GM15510 (cell line): Measurements from ENCODE around the gene ACSL6.

Experiments used
- POLR2A ChIP-seq: IDR thresholded peaks from 3 replicates; pipeline ENCODE4 v1.6.1; 2011; ENCODE audit warnings: borderline replicate concordance; ENCODE audit not compliant: insufficient read length; ENCODE audit errors: extremely low read depth

Gene ACSL6

GRCh38 chr5:131973089-131973712, 38.3 kb downstream of the ACSL6 start:
- no peak for TF ChIP-seq POLR2A

GRCh38 chr5:131968396-131968954, 43.0 kb downstream of the ACSL6 start:
- no peak for TF ChIP-seq POLR2A

- TF ChIP-seq POLR2A: no peak
These were observed 44.9 kb downstream of the ACSL6 start for GRCh38 chr5:131966551-131966950.

GRCh38 chr5:131965826-131966415, 45.5 kb downstream of the ACSL6 start:
- TF ChIP-seq POLR2A: no peak

GRCh38 chr5:131959906-131960305, 51.6 kb downstream of the ACSL6 start:
- no peak for TF ChIP-seq POLR2A

GRCh38 chr5:131959136-131959535, 52.3 kb downstream of the ACSL6 start:
- TF ChIP-seq POLR2A: no peak

GRCh38 chr5:131957721-131958441, 53.6 kb downstream of the ACSL6 start:
- TF ChIP-seq POLR2A: no peak

- TF ChIP-seq POLR2A: no peak
These were observed 57.5 kb downstream of the ACSL6 start for GRCh38 chr5:131953969-131954368.

GRCh38 chr5:131952301-131952857, 59.1 kb downstream of the ACSL6 start:
- TF ChIP-seq POLR2A: no peak

GRCh38 chr5:131950706-131951105, 60.8 kb downstream of the ACSL6 start:
- TF ChIP-seq POLR2A: no peak

- no peak for TF ChIP-seq POLR2A
These were observed 64.0 kb downstream of the ACSL6 start for GRCh38 chr5:131947445-131947844.

- no peak for TF ChIP-seq POLR2A
These were observed 65.8 kb downstream of the ACSL6 start, which contains the start of gene MEIKIN for GRCh38 chr5:131945551-131946168. TSS of gene MEIKIN (minus strand) at chr5:131945663. CDS start at chr5:131945505, 158 bp downstream.

GRCh38 chr5:131944702-131945550, 66.5 kb downstream of the ACSL6 start:
- TF ChIP-seq POLR2A: no peak

- TF ChIP-seq POLR2A: no peak
These were observed 67.5 kb downstream of the ACSL6 start for GRCh38 chr5:131943916-131944315.
